ENCODE data around the gene AFDN. TPM values are rescaled to one million over a fixed set of nuclear protein-coding genes. Genes with fewer than 3 reads are reported as not detected.

Gene AFDN
- total RNA-seq, 1 experiment from 2014 or later = 182 TPM

- TF ChIP-seq HMGXB4 (CRISPR knock-in tag; IDR thresholded peaks at IDR 0.05) = no peak
- TF ChIP-seq TCF7 (CRISPR knock-in tag; IDR thresholded peaks at IDR 0.05; ENCODE audit: low read depth) = no peak
- no peak for TF ChIP-seq CREB1 (CRISPR knock-in tag; IDR thresholded peaks at IDR 0.05)
- TF ChIP-seq ZNF219 (CRISPR knock-in tag; IDR thresholded peaks at IDR 0.05; ENCODE audit: borderline replicate concordance) = no peak
These were observed 87.0 kb downstream of the AFDN start (continued) for GRCh38 chr6:167913699-167914098.

GRCh38 chr6:167915139-167915538, 88.4 kb downstream of the AFDN start:
- Mint-ChIP-seq H3K4me3 (no peak overlapping the region), H3K4me1 (no peaks in the 10 kb centered on the region), H3K27me3 (ENCODE audit: low read depth) (no peaks in the 10 kb centered on the region), H3K36me3 (peaks cover 59% of the 10 kb centered on the region), H3K27ac (no peak overlapping the region), H3K9me3 (no peaks in the 10 kb centered on the region)
- DNase-seq (ENCODE audit: low spot score) (no peak), ATAC-seq (no peak)
- CTCF ChIA-PET = no interaction called here
- TF ChIP-seq TP53 (CRISPR knock-in tag; IDR thresholded peaks at IDR 0.05) (no peak), TEAD4 (CRISPR knock-in tag; IDR thresholded peaks at IDR 0.05) (no peak)
- TF ChIP-seq, protein P1, sequence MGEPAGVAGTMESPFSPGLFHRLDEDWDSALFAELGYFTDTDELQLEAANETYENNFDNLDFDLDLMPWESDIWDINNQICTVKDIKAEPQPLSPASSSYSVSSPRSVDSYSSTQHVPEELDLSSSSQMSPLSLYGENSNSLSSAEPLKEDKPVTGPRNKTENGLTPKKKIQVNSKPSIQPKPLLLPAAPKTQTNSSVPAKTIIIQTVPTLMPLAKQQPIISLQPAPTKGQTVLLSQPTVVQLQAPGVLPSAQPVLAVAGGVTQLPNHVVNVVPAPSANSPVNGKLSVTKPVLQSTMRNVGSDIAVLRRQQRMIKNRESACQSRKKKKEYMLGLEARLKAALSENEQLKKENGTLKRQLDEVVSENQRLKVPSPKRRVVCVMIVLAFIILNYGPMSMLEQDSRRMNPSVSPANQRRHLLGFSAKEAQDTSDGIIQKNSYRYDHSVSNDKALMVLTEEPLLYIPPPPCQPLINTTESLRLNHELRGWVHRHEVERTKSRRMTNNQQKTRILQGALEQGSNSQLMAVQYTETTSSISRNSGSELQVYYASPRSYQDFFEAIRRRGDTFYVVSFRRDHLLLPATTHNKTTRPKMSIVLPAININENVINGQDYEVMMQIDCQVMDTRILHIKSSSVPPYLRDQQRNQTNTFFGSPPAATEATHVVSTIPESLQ (CRISPR knock-in tag; IDR thresholded peaks at IDR 0.05) = no peak
- POLR2A ChIA-PET = no interaction called here

DNA sequence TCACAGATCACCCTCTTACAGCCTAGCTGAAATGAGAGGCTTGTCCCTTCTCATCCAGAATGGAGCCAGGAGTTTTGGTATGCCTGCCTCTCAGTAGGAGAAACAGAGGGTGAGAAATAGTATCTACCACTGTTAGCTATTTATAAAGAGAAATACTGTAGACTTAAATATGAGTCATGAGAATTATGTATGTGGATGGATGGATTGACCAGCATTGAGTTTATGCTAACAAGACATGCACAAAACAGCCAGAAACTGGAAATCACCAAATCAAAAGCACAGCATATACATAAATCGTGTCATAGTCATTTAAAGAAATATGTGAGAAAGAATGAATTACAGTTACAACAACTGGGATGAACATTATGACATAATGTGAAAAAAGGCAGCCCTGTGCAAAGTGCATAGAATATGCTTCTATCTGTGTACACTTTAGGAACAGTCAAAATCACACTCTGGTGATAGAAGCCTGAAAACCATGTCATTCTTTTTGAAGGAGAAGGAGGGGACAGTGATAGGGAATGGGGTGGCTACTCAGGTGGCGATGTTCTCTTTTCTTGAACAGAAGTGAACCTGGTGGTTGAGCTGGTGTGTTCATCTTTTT, 90.9 kb downstream of the AFDN start:
- no peaks in the 10 kb centered on the region for H3K4me1 Mint-ChIP-seq
- H3K36me3 Mint-ChIP-seq = peaks cover 67% of the 10 kb centered on the region
- ATAC-seq (no peak), DNase-seq (ENCODE audit: low spot score) (no peak)
- H3K9me3 Mint-ChIP-seq = no peaks in the 10 kb centered on the region
- H3K27me3 Mint-ChIP-seq (ENCODE audit: low read depth) = no peaks in the 10 kb centered on the region
- POLR2A ChIA-PET = no interaction called here
- H3K27ac Mint-ChIP-seq = no peak overlapping the region
- CTCF ChIA-PET = no interaction called here
- H3K4me3 Mint-ChIP-seq = no peak overlapping the region
- TF ChIP-seq, protein P2, sequence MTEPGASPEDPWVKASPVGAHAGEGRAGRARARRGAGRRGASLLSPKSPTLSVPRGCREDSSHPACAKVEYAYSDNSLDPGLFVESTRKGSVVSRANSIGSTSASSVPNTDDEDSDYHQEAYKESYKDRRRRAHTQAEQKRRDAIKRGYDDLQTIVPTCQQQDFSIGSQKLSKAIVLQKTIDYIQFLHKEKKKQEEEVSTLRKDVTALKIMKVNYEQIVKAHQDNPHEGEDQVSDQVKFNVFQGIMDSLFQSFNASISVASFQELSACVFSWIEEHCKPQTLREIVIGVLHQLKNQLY (CRISPR knock-in tag; IDR thresholded peaks at IDR 0.05) = no peak
- TF ChIP-seq, protein P3, sequence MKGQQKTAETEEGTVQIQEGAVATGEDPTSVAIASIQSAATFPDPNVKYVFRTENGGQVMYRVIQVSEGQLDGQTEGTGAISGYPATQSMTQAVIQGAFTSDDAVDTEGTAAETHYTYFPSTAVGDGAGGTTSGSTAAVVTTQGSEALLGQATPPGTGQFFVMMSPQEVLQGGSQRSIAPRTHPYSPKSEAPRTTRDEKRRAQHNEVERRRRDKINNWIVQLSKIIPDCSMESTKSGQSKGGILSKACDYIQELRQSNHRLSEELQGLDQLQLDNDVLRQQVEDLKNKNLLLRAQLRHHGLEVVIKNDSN (CRISPR knock-in tag; IDR thresholded peaks at IDR 0.05) = no peak
- TF ChIP-seq ZNF263 (CRISPR knock-in tag; IDR thresholded peaks at IDR 0.05; ENCODE audit: low read depth) (no peak), PREB (CRISPR knock-in tag; IDR thresholded peaks at IDR 0.05; ENCODE audit: borderline replicate concordance) (no peak), CREM (CRISPR knock-in tag; IDR thresholded peaks at IDR 0.05) (no peak)

DNA sequence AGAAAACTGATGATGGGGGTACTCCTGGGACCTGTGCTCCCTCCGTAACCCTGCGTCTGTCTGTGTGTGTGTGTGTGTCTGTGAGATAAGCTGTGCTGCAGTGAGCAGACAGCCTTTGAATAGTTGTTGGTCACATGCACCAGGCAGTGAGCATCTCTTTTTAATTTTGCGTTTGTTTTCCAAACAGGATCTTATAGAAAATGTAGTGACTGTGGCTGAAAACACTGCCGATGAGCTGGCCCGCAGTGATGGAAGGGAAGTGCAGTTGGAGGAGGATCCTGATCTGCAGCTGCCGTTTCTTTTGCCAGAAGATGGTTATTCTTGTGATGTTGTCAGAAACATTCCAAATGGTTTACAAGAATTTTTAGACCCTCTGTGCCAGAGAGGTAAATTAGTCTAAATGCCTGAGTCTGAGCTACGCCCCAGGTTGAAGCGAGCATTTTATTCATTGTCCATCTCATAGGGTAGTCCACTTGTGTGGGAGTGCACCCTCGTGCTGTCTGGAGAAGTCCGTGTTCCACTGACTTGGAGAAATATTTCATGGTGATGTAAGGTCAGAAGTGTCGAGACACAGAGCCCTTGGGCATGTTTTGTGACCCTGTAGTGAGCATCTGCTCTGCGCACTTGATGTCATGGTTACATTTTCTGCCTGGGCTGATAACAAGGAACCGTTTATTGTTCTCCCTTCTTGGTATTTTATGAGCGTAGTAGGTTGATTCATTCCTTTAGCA, 92.0 kb downstream of the AFDN start:
- no peak for DNase-seq (ENCODE audit: low spot score)
- Mint-ChIP-seq H3K4me1 (no peaks in the 10 kb centered on the region), H3K27me3 (ENCODE audit: low read depth) (no peaks in the 10 kb centered on the region), H3K27ac (no peak overlapping the region), H3K9me3 (no peaks in the 10 kb centered on the region), H3K36me3 (peaks cover 63% of the 10 kb centered on the region), H3K4me3 (no peak overlapping the region)
- CTCF ChIA-PET = no interaction called here
- POLR2A ChIA-PET = no interaction called here
- ATAC-seq = no peak
- TF ChIP-seq GTF2I (CRISPR knock-in tag; conservative IDR thresholded peaks at IDR 0.05) (no peak), E2F1 (CRISPR knock-in tag; IDR thresholded peaks at IDR 0.05) (no peak), JUN (CRISPR knock-in tag; IDR thresholded peaks at IDR 0.05) (no peak), RELA (CRISPR knock-in tag; IDR thresholded peaks at IDR 0.05; ENCODE audit: borderline replicate concordance) (no peak), JAZF1 (CRISPR knock-in tag; IDR thresholded peaks at IDR 0.05) (no peak), NR3C1 (CRISPR knock-in tag; conservative IDR thresholded peaks at IDR 0.05; ENCODE audit: low read depth) (no peak)
- TF ChIP-seq, protein P2 (CRISPR knock-in tag; IDR thresholded peaks at IDR 0.05) = no peak
- TF ChIP-seq, protein P1 (CRISPR knock-in tag; IDR thresholded peaks at IDR 0.05) = no peak
